Gastrocnemius medialis (tissue), 4 donors: Measurements from ENCODE around the gene AATK.

Experiments
- CTCF ChIP-seq, 5 experiments: fragments of 450-650 bp in 3 of 5; fragments of 200-600 bp in 2 of 5; sonication (generic) in 2 of 5; IDR thresholded peaks in 4 of 5; conservative IDR thresholded peaks in 1 of 5; 1 replicate in 4 of 5; 2 replicates in 1 of 5; pipeline ENCODE4 v1.5.1; 2016 to 2019; ENCODE audit warnings: antibody characterized with exemption in 5 of 5, mild to moderate bottlenecking in 3 of 5, moderate library complexity in 3 of 5
- POLR2A ChIP-seq, 2 donors: fragments of 450-650 bp; IDR thresholded peaks; one replicate each; pipeline ENCODE4 v1.6.1; 2017; ENCODE audit warnings: antibody characterized with exemption in 2 of 2, mild to moderate bottlenecking in 2 of 2, moderate library complexity in 2 of 2

- no peak for TF ChIP-seq CTCF (IDR thresholded peaks at IDR 0.05 in 4 of 5, conservative IDR thresholded peaks at IDR 0.05 in 1 of 5)
- no peak for TF ChIP-seq POLR2A (IDR thresholded peaks at IDR 0.05)
These were observed 34.4 kb downstream of the AATK start for GRCh38 chr17:81131486-81132196.
